HuH-7.5 (cell line): ENCODE results near the gene ZNF804B.
A peak's percentile ranks its signal among the peaks of the same experiment; 100 is the strongest.

Experiments used
- DNase-seq: peaks from one replicate; pipeline ENCODE4 v3.0.0; 2011; ENCODE audit warnings: low spot score

ZNF804B gene

DNA sequence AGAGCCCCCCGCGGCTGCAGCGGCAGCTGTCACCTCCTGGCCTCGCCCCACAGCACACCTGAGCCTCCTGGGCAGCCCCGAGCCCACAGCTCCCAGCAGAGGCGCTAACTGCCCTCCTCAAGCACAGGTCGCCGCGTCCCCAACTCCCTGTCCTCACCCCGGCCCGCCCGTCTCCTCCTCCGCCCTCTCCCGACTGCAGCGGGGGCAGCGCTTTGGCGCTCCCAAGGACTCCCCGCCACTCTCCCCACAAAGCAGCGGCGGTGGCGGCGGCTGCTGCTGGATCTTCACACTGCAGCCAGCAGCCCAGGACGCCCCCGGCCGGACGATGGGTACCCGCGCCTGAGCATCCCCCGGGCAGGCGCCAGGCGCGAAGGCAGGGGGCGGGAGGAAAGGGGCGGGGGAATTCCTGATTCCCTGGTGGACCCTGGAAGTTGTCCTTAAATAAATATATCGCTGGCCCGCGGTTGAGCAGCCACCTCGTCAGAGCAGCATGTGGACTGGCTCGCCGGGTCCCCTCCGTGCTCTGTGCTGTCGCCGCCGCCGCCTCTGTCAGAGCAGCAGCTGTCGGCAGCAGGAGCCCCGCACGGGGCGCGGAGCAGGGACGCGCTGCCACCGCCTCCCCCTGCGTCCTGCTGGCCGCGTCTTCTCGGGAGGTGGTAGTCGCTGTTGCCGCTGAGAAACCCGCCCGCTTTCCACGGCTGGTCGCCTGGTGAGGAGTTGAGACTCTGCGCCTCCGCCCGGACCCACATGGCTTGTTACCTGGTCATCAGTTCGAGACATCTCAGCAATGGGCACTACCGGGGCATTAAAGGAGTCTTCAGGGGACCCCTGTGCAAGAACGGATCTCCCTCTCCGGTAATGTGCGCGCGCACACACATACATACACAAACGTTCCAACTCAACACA lies at the start of gene ZNF804B:
Gene ZNF804B (plus strand): TSS at position 471 of the 906 bp plus-strand sequence. CDS start 277 bp downstream, at position 748.
- DNase-seq, result peak; percentile 19

DNA sequence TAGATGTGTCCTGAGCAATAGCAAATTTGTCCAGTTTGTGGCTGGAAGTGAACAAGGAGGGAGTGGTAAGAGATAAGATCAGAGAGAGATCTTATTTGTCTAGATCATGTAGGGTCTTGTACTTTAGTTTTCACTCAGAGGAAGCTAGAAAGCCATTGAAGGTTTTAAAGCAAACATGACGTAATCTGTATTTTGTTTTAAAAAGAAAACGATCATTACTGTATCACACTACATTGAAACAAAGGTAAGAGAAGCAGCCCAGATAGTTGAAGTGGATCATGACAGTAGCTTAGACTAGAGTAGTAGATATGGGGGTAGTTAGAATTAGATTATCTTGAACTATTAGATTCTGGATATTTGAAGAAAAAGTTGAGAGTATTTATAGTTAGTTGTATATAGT lies 23.6 kb upstream of the ZNF804B start:
- DNase-seq, result no peak

DNA sequence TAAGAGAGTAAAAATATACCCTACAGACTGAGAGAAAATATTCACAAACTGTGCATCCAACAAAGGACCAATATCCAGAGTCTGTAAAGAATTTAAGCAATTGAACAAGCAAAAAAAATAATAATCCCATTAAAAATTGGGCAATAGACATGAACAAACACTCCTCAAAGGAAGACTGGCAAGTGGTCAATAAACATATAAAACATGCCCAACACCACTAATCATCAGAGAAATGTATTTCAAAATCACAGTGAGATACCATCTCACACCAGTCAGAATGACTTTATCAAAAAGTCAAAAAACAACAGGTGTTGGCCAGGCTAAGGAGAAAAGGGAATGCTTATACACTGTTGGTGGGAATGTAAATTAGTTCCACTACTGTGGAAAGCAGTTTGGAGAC lies 21.9 kb upstream of the ZNF804B start:
- no peak for DNase-seq

DNA sequence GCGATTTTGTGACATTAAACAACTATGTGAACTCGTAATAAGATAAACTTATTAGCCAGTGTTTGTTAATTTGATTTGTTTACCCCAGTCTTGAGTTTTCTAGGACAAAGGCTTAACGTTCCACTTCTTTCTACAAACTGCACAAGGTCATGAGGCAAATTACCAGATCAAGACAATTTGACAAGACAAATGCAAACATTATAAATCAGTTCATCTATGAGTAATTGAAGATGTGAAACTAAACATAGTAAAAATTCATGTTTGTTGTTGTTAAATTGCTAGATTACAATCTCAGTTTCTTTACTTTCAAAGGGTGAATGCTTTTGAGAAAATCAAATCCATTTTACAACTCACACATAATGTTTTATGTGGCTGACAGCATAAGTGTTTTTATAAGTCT lies 13.4 kb upstream of the ZNF804B start:
- no peak for DNase-seq

DNA sequence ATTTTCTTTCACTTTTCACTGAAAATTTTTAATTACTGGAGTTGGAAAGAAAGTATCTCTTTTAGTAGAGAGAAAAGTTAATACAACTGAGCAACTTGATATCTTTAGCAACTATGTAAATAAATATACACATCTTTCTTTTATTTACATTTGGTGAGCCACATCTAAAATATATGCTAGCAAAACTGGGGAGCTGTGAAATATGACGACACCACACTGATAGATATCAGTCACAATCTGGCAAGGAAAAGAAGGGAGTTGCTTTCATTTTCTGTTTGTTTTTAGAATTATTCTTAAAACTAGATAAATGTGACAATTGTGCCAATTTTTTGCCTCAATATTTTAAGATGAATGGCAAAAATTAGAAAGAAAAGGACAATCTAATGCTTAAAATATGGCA lies 2.7 kb upstream of the ZNF804B start:
- no peak for DNase-seq

DNA sequence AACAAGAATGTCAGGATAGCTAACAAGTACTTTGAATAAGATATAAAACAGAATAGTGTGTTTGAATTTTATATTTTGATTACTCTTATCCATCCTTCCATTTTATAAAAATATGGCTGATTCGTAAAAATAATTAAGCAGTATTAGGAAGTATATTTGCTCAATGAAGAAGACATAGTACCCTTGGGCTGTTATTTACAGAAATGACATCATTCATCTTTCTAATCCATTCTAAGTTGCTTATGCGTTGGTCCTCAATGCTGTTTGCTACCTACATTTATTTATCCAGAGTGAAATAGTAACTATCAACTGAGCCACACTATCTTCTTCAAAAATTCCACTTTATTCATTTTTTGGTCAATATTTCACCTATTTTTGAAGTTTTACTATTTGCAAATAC lies 2.1 kb upstream of the ZNF804B start:
- no peak for DNase-seq

DNA sequence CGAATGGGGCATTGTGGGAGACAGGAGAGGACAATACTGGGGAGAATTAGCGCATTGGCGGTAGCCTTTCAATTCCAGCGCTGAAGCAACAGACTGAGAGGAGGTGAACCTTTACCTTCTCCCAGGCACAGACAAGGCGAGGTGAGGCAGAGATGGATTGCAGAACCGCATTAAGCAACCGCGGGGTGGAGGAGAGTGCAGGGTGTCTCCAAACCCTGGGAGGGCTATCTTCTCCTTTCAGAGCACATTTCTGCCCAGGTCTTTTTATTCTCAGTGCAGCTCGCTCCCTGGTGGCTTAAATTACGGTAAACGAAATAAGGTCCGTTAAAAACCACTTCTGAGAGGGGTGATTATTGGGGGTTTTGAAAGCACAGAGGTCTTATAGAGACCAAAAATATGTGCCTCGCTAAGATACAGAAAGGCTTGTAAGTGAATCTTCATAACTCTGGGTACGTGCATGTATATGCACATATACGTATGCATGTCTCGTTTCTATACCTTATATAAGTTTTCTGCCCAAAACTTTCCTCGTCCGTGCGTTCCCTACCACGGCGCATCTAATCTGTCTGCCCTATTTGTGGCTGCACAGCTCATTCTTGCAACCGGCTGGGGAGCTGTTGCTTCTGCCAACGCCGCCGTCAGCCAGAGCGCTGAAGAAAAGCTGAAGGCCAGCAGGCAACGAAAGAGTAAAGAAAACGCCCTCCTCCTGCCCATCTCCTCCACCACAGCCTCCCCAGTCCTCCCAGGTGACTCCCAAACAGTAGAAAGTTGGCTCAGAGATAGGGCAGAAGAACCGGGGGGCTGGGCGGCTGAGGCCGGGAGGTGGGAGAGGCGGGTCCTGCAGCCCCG lies 895 bp upstream of the ZNF804B start:
- DNase-seq, result peak; percentile 18

DNA sequence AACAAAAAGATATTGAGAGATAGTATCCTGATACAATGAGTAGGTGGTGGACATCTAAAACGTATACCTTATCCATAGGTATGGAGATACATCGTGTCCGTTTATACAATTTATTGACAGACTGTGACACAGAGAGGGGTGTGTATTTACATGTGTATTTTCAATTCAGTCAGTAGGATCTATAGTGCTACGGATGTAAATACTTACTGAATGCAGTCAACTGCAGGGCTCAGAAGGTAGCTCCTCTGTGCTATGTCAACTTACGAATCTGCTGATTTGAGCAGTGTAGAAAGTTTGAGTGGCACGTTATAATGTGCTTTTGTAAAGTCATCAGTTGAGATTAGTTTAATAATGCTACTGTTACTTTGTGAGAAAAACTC lies 626 bp downstream of the ZNF804B start:
- no peak for DNase-seq

DNA sequence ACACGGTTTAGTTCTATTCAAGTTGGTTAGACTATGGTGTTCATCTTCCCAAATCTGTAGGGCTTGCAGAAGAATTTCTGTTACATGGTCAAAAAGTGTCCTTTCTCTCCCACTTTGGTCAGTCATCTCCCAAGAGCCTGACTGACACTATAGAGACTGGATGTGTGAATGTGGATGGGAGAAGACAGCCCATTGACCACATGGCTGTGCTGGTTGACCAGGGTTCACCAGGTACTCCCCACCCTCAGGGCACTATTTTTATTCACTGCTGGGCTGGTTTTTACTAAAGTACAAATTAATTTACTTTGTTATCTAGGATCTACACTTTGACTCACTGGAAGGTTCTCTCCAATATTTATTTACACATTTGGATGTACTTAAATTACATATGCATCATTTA lies 2.3 kb downstream of the ZNF804B start:
- peak; percentile 22 for DNase-seq

DNA sequence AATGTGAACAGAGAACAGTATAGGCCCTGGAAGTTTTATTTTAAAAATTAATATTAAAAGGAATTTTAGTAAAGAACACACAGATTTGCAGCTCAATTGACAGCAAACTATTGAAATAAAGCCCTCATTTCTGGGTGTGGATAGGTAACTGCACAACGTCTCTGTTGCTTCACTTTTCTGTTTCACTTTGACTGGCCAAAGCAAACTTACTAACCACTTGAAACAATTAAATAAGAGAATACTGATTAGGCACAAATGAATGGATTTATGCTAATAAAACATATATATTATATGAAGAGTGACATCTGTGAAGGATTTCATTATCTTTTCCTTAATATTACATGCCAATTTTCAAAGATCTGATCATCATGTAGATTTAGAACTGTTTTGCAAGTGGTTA lies 11.9 kb downstream of the ZNF804B start:
- DNase-seq, result no peak

DNA sequence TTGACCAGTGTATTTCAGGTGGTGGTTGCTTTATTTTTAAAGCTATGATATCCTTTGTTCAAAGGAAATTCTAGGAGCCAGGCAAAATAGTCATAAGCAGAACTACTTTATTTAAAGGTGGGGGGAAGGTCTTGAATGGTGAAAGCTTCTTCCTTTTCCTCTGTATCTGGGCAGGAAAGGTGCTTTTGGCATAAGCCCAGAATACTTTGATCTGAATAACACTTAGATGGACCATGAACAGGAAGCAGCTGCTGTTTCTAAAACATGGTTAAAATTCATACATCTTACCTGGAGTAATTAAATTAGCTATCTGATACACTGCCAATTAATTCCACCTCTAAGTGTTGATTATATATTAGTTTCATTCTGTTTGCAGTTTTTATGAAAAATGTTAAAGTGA lies 13.3 kb downstream of the ZNF804B start:
- no peak for DNase-seq

DNA sequence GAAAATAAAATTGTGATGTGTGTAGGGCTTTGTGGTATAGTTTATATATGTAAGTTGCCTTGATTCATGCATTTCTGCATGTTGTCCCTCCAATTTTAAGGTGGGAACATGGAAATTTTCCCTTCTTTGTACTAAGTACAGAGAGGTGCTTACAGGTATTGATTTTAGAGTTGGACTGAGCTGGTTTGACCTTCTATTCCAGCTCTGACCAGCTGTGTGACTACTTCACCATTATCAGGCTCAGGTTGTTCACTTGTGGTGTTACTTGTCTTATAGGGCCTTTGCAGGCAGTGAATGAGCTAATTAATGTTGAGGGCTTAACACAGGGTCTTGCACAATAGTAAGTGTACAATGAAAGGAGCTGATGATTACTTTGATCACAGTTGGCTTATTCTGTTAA lies 16.3 kb downstream of the ZNF804B start:
- DNase-seq, result no peak

DNA sequence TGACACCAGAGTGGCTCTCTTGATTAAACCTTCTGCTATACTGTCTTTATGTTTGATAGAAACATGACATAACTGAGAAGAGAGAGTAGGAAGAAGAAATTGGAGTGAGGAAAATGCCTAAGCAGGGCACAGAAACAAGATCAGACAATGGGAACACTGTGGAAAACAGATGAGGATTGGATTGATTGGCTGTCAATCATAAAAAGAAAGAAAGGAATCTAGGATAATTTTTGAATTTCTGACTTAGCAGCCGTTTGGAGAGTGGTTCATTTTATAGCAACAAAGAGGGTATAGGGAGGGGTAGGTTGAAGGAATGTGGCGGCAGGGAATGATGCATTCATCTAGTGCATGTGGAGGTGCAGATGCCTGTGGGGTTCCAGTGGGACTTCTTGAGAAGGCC lies 28.3 kb downstream of the ZNF804B start:
- DNase-seq, result no peak

DNA sequence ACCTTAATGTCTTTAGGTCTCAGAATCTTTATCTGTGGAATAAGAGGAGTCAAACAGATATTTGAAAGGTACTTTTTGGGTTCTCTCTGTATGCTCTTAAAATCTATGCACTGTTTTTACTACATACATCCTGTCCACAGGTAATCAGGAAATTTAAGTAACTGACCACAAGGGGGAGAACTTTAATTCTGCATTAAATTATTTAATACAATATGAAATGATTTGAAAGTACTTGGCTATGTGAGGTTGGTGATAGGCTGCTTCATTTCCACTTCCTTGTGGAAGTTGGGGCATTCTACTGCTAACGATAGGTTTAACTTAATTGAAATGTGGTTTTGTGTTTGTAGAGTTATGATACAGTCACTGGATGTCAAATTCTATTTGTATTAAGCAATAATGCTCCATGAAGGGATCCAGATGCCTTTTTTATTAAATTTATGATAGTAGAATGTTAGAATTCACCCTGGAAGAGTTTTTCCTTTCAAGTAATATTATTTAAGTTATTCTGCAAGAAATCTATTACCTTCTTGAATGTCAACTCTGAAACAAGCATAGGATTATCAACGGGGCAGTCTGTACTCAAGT lies 30.1 kb downstream of the ZNF804B start:
- DNase-seq, result no peak

DNA sequence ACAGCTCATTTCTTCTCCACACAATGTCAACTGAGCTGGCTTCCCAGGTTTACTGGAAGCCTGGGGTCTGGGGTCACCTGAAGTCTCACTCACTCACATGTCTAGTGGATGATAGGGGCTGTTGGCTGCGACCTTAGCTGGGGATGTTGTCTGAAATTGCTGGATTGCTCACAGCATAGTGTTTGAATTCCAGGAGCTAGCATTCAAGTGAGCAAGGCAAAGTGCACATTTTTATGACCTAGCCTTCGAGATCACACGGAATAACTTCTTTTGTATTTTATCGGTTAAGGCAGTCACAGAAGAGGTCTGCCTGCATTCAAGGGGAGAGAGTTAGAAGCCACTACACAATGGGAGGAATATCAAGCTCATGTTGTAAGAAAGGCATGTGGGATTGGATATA lies 32.4 kb downstream of the ZNF804B start:
- no peak for DNase-seq

DNA sequence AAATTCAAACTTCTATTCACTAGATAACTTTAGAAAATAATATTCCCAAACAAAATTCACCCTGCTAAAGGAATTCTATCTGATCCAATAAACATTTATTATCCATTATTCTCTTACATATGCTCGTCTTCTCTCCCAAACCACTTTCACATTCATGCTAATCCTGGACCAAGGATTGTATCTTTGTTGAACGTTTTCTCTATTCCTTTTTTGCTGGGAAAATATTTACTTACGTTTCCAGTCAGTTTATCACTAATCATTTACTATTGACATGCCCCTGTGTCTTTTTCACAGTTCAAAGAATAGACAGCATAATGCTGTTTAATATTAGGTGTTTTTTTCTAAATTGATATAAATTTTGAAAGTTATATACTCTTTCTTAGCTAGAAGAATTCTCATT lies 32.9 kb downstream of the ZNF804B start:
- no peak for DNase-seq

DNA sequence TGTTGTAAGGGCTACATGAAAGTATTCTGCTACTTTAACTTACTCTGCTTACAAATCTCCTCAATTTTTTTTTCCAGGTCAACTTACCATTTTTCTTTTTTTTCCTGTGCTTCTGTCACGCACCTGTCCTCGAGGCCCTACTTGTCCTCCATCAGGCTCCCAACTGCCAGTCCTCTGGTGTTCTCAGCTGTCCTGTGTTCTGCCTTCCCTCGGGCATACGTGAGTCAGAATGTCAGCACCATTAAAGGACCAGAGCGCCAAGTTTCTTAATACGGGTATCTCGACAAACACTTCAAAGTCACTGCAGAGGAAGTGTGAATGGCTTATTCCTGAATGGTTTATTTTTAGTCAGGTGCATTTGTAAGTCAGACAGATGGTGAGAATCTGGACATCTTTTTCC lies 36.1 kb downstream of the ZNF804B start, which contains the start of gene TEX47:
Gene TEX47 (minus strand): TSS at position 185 of the 400 bp plus-strand sequence. CDS start 795 bp downstream, outside the sequence.
- DNase-seq, result no peak

DNA sequence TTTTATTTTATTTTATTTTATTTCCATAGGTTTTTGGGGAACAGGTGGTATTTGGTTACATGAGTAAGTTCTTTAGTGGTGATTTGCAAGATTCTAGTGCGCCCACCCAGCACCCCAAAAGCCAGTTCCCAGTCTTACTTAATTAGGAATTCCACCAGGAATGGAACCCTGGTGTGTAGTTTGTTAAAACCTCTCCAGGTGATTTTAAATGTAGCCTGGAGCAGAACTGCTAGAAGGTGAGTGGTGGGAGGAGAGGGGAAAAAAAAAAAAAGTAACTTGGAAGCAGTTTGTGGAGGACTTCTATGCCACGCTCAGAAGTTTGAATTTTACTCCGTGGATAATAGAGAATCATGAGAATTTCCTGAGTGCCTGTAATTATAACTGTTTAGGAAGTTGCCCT lies 41.5 kb downstream of the ZNF804B start:
- DNase-seq, result no peak

DNA sequence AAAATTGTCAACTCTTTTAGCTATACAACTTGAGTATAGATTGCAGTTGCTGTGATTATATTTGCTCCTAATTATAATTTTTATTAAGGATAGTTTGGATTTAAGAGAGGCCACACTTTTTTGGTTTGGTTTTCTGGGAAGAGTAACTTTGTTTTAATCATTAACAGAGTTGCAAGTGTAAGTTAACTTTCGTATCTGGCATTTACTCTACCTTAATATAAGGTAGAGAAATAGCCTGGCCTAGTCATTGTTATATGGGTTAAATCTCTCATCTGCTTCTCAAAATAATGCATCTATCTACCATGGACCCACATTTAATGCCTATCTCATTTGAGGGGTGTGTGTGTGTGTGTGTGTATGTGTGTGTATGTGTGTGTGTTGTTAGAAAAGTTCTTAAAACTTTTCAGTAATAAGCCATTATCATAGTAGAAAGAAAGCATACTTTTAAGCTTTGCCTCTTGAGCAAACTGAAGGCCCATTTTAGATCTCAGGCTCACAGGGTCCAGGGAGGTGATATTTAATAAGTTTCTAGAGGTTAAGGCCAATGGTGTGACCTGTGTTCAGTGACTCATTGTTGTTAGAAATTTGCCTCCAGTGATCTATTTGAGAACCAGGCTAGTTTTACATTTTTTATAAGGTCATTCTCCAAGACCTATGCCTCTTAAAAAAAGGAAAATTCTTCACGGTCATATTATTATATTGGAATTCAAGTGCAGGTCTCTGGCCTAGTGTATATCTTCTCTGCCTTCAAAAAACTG lies 47.0 kb downstream of the ZNF804B start:
- DNase-seq, result no peak

DNA sequence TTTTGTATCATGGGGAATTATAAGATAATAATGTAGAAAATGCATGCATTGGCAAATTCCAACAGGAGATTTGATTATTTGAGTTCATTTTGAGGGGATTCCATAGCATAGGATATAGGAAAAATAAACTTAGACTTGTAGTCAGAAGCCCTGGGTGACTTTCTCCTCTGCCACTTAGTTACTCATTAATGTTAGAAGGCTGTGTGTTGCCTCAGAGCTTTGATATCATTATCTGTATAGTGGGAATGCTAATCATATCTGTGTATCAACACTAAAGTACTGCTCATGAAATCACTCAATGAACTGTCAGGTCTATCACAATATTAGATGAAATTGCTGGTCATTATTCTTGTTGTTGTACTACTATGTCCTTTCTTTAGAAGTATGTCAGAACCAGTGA lies 59.1 kb downstream of the ZNF804B start:
- no peak for DNase-seq

DNA sequence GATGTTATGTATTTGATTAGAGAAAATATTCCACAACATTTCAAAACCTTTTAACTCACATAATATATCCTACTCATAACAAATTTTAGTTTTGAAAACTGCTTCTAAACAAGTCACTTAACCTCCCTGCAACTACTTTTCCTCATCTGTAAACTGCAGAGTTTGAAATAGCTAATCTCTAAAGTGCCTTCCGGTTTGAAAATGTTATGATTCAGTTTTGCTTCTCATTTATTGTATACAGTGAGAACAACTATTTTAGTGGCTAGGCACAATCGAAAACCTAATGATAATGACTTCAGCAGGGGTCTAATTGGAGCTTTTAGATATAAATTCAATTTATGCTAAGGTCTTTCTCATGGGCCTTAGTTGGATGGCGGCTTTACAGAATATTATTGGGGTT lies 66.7 kb downstream of the ZNF804B start:
- no peak for DNase-seq

DNA sequence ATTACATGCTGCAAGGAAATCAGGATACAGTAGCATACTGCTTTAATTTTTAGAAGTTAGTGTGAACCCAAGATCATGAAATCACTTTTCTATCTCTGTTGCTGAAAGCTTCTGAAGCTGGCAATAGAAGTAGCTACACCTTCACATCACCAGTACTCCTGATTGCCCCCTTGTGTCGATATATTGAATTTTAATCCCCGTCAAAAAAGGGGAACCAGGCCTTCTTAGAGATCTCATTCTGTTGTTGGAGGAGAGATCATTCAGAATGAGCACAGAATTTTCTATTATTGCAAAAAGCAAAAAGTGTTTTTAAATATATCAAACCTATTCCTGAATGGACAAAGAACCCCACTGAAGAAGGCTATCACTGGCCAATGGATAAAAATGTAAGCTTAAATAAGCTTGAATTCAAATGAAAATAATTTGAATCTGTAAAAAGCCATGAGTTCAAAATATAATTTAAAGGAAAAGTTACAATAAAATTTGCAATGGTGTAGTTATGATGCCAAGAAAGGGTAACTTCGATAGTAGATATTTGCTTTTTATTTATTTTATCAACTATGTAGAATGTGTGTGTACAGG lies 75.7 kb downstream of the ZNF804B start:
- no peak for DNase-seq
